ENCODE data around the gene SLC16A12.
"Not testable (repeated sequence)": the region's sequence is repeated elsewhere in the genome, so short reads cannot be mapped to it uniquely, and the experiment has no call there.

SLC16A12 gene

DNA sequence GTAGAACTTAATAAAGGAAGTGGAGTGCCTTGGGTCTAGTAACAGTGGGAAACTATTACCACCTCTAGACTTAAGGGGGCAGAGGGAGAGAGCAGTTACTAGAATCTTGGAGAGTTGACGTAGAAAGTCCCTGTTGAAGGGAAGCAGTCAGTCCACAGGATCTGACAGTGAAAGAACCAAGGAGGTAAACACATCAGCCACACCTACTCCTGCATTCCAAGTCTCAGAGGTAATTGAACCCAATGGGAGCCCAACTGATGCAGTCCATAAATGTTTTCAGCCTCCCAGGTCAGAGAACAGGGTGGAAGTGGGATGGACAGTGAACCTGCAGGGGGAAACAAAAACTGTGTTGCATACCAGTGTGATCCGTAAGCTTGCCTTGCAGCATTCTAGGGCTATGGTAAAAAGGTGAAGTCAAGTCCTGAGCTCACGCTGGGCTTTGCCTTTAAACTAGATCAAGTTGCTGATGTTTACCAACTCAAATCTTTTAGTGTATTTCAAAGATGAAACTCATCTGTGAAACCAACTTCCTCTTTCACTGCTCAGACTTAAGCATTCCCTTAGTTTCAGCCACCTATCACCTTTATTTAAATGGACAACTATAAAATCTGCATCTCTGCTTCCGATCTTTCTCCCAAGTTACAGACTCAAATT, 57.2 kb downstream of the SLC16A12 start:
- intact Hi-C loops (cut with DNase I) = no loop called here
- DNase-seq = no peak

DNA sequence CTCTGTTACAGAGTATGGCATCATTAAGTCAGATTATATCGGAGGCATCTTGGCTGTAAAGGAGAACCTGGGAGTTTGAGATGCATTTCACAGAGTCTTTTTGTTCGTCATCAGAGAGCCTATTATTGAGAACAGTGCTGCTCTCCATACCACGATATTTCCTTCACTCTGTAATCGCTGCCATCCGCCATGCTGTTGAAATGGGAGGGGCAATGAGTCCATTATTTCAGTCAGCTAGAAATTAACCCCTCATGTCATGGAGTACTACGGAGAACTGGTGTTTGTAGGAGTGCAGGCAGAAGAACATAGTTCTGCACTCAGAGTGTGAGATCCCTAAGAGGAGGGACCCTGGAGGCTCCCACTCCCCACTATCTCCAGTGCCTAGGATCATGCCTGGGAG, 59.2 kb downstream of the SLC16A12 start:
- intact Hi-C loops (cut with DNase I) = no loop called here
- peak in 1 of 42 donors; percentile 11 for DNase-seq

DNA sequence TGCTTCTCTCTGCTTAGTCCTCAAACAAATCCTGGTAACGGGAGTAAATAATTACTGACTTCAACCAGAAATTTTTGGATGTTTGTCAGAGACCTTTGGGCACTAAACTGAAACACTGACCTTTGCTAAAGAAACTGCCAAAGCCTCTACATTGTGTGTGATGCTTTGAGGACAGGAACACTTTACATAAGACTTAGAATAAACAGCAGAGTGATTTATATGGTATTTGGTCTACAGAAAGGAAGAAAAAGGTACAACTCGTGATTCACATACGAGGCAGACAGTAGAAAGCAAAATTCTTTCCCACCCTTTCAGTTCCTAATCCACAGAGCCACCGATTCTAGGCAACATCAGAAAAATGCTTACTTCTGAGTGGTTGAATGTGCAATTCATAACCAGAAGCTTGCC, 59.8 kb downstream of the SLC16A12 start:
- intact Hi-C loops (cut with DNase I) = no loop called here
- no peak for DNase-seq

DNA sequence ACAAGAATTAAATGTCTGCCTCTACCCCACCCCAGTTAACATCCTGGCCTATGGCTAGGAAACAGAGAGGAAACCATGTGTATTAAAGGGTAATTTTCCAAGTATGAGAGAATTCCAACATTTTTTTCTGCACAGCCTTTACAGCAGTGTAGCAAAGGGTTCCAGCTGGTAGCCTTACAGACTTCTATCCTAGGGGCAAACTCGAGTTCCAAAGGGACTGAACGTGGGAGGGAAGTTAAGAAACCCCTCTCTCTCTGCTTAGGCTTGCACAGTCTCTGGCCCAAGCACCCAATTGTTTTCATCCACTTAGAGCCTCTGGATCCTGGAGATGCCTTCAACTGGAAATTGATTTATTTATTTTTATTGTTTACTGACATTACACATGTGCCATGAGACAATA, 60.3 kb downstream of the SLC16A12 start:
- intact Hi-C loops (cut with DNase I) = no loop called here
- DNase-seq = no peak

DNA sequence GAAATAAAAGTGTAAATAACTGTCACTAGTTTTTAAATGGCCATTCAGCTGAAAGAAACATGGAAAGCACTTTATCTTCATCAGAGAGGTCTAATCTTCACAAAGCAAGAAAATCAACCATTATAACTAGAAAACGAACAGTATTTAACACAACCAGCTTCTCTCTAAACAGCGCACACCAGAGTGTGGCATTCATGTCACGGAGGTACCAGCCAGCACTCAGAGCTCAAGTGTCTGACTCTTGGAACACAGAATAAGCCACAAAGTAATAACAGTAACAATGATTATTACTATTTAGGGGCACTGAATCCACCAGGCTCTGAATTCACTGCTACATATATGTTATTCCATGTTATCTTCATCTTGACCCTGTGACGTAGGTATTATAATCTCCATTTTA, 60.9 kb downstream of the SLC16A12 start:
- no peak for DNase-seq
- intact Hi-C loops (cut with DNase I) = no loop called here

DNA sequence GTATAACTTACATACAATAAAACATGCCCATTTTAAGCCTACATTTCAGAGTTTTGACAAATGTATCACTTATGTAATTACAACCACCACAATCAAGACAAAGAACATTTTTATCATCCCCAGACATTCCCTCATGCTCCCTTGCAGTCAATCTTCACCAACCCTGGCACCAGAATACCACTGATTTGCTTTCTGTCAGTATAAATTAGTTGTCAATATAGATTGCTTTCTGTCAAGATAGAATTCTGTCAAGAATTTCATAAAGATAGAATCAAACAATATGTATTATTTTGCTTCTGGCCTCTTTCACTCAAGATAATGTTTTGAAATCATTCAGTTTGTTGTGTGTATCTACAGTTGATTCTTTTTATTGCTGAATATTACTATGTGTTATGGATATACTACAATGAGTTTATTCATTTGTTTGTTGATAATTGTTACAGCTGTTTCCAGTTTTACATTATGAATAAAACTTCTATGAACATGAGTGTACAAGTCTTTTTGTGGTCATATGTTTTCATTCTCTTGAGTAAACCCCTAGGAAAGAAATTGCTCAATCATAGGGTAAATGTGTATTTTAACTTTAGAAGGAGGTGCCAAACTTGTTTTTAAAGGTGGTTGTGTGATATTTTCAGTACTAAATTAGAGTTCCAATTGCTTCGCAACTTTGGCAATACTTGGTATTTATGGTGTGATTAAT, 64.1 kb downstream of the SLC16A12 start:
- intact Hi-C loops (cut with DNase I) = no loop called here
- DNase-seq = no peak

DNA sequence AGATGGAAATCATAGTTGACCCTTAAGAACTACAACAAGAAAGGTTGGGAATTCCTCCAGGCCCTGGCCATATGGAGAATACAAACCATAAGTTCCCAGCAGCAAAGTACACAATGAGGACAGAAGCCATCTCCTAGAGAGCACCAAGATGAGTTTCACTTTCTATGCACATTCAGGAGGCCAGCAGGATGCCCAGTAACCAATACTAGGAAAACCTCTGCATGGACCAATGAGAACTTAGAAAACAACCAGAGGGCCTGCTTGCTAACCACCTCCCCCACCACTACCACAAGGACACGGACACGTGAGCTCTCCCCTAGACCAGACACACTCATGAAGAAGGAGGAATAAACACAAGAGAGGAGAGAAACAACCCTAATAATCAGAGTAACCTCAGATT, 64.8 kb downstream of the SLC16A12 start:
- intact Hi-C loops (cut with DNase I) = no loop called here
- no peak for DNase-seq

DNA sequence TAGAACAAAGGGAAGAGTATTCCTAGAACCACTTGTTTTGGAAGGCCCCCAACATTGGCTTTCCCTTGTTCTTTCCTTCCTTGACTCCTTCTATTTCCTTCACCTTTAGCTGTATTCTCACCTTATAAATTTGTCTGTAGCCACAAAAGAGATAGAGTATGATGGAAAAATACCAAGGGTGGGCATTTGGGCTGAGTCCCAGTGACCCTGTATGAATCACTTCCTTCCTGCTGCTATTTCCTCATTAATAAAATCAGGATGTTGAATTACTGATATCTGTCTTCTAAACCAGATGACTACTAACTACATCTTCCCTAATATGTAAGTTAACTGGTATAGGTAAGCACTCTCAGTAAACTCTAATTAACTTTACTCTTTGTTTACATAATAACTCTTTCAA, 65.9 kb downstream of the SLC16A12 start:
- intact Hi-C loops (cut with DNase I) = no loop called here

DNA sequence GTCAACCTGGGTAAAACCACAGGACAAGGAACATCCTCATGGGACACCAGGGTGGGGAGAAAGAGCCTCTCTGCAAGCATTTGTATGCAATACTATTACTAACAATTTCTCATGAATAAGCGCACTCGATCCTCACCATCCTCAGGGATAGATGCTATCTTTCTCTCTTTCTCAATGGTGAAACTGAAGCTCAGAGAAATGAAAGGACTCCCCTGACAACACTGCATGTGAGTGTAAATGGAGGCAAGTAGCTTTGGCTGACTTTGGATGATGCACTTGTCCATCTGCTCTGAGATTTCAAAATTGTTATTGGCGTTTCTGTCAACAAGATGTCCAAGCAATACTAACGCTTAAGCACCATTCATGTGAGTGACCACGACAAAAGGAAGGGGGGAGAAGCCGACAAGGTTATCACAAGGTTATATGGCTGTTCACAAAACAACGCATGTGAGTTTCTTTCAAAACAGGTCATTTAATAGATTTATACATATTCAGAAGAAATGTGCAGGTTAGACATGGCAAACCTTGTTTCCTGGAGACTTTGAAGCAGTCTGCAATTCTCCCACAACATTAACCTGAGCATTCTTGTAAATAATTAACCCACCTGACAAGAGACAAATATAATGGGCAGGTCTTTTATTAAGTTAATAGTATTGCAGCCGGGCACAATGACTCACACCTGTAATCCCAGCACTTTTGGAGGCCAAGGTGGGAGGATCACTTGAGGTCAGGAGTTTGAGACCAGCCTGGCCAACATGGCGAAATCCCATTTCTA, 67.0 kb downstream of the SLC16A12 start:
- DNase-seq = no peak
- intact Hi-C loops (cut with DNase I) = no loop called here

More for the DNA sequence above, 65.9 kb downstream of the SLC16A12 start:
- no peak for DNase-seq

DNA sequence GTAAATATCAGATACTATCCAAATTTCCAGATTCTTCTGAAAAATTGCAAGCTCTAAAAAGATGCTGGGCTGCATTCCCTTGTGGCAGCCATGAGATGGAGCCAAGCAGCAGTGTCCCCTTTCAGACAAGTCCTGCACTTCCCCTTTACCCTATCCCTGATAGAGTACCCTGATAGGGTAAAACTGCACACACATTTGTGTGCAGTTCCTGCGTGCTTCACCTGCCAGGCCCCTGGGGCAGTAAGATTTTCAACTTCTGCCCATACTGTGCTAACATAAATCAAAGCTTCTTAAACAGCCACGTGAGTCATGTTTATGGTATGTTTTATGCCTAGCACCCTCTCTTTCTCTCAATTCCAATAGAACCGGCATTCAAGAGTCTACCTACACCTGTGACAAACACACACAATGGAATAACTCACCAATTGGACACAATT, 68.8 kb downstream of the SLC16A12 start:
- peak in 4 of 42 donors; percentile 3 to 38 (median 16) for DNase-seq

DNA sequence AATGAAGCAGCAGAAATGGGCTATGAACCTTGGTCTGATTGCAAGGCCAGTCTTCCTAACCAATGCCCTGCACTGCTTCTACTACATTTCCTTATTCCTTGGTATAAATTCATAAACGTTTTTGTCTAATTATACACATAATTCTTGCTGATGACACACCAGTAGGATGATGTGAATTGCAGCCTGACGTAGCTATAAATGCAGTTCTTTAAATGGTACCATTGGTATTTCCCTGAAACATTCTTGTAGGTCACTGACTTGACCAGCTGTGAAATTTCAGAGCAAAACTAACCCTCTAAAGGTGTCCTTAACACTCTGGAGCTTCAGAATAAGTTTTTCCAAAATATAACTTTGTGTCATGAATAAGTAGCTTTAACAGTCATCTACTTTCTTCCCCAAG, 70.2 kb downstream of the SLC16A12 start:
- no peak for DNase-seq
- intact Hi-C loops (cut with DNase I) = no loop called here

More for the DNA sequence above, 68.8 kb downstream of the SLC16A12 start:
- intact Hi-C loops (cut with DNase I) = no loop called here

DNA sequence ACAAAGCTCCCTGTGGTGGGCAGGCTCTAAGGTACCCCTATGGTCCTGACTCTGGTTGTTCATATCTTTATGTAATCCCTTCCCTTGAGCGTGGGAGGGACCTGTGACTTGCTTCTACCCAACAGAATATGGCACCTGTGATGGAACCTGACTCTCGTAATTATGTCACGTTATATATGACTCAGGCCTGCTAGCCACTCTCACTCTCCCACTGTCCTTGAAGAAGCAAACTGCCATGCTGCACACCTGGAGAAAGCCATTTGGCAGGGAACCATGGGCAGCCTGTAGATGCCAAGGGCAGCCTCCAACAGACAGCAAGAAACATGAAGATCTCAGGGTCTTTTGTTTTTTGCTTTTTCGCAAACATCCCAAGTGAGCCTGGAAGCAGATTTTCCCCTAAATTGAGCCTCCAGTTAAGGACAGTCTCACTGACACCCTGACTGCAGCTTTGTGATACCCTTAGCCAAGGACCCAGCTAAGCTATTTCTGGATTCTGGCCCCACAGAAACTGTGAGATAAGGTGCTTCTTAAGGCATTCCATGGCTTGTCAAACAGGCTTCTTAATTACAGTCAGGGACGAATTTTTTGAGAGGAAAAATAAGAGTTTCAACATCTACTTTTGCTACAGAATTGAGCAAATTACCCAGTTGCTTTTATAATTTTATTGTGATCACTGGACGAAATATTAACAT, 71.4 kb downstream of the SLC16A12 start:
- DNase-seq = no peak
- intact Hi-C loops (cut with DNase I) = no loop called here

DNA sequence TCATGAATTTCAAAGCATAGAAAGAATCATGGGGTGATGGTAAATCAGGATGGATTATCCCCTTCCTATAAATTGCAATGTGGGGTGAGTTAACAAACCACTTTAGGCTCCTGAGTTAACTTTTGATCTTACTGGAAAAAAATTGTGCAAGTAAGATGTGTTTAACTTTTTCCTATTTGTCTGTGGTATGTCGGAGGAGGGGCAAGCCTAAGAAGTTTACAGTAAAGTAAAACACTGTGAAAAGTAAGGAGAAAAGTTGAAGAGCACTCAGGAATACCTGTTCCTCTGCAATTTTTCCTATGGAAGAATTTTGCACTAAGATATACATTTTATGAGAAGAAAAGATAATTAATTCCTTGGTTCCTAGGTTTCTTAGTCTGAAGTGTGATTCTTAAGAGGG, 76.6 kb downstream of the SLC16A12 start:
- intact Hi-C loops (cut with DNase I) = no loop called here
- DNase-seq = no peak

DNA sequence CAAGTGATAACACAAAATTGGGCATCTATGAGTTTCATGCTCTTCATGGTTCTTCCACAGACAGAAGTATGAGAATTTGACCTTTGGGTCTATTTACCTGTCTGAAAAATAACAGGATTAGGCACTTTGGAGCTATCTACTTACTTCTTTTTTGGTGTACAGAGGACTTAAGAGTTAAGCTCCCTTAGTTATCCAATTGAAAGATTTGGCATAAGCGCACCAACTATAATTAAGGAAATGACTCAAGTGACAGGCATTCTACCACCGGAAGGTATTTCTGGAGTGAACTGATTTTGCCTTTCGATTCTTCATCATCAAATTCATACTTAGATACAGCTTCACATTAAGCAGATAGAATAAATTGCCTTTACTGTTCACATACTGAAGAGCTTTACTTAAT, 77.1 kb downstream of the SLC16A12 start:
- intact Hi-C loops (cut with DNase I) = no loop called here
- no peak for DNase-seq

DNA sequence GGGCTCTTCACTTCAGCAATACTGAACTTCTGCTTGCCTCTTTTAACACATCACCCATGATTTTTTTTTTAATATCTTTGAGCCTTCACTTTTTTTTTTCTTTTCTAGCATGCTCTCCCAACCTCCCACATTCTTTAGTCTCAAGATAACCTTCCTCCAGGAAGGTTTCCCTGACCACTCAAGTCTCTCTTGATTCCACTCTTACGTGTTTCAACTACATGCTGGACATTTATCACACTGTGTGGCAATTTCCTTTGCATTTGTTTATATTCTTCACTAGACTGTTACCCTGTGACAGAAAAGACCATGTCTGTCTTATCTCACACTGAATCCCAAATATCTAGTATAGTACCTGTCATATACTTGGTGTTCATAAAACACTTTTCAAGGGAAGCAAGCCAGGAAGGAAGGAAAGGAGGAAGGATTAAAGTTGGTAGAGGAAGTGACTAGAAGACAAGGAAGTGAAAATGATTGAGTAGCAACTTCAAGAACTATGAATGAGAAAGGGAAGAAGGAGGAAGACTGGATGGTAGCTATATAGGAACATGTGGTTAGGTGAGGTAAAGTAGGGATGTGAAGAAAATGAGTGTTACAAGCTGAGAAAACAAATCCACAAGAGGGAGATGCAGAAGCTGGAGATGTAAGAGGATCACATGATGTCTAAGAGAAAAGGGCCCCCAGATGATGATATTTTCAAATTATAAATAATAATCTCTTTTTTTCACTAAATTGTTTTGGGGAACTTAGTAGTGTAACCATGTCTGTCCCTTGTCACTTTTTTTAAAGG, 80.6 kb downstream of the SLC16A12 start:
- intact Hi-C loops (cut with DNase I) = no loop called here

DNA sequence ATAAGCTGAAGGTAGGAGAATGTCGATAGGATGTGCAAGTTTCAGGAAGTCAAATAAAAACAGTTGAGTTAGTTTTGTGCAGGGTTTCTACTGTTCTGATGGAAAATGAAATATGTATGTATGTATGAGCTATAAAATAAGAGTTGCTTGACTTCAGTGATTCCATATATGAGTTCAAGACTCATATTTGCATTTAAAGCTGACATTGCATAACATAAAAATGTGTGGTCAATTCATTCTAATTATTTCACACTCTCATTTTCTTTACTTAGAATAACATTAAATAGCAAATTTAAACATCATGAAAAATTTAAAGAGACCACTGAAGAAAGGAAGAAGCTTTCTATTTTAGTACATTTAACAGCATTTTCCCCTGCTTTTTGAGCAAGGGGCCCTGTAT, 83.2 kb downstream of the SLC16A12 start:
- intact Hi-C loops (cut with DNase I) = no loop called here
- no peak for DNase-seq

More for the DNA sequence above, 80.6 kb downstream of the SLC16A12 start:
- DNase-seq = no peak

DNA sequence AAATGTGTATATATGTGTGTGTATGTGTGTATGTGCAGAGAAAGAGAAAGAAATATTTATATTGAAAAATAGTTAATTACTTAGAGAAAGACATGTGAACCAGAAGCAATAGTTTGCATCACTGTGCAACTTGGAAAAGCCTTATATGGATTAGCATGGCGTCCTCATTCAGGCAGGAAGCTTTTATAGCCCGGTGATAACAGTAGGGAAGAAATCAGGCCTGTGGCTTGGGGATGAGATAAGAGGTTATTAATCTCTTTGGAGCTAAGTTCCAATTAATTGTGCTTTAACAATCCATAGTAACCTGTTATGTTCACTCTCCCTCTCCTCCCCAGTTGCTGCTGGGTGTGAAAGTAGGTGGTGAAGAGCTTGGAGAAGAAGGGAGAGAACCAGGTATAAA, 84.5 kb downstream of the SLC16A12 start:
- intact Hi-C loops (cut with DNase I) = no loop called here
- DNase-seq = no peak

DNA sequence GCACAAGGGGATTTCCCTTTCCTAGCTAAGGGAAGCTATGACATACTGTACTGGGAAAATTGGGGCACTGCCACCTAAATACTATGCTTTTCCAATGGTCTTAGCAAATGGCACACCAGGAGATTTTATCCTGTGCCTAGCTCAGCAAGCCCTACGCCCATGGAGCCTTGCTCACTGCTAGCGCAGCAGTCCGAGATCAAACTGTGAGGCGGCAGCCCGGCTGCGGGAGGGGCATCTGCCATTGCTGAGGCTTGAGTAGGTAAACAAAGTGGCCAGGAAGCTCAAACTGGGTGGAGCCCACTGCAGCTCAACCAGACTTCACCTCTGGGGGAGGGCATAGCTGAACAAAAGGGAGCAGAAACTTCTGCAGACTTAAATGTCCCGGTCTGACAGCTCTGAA, 90.6 kb downstream of the SLC16A12 start:
- DNase-seq; intact Hi-C loops (cut with DNase I): not testable (repeated sequence)

DNA sequence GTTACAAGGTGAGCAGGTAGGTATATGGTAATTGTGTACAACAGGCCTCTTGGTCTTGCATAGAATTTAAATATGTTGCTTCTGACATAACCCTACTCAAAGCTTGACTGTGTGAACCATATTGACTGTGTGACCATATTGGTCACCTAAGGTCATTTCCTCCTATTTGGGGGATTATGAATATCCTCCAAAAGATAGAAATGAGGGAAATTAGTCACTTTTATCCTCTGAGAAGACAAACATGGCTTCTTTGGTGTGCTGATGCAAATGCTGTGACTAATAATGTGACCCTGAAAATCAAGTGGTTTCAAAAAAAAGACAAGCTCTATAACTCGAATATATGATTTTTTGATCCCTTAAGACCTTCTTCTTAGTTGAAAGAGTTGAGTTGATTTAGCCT, 93.1 kb downstream of the SLC16A12 start:
- no peak for DNase-seq
- intact Hi-C loops (cut with DNase I) = no loop called here
